Renal pelvis (tissue), 4 donors: ENCODE data around the gene TEKT2. TPM values are rescaled to one million over a fixed set of nuclear protein-coding genes. Genes with fewer than 3 reads are reported as not detected.

Source experiments
- DNase-seq: peaks from one replicate; pipeline ENCODE4 v3.0.0-alpha.2; 2013
- polyA plus RNA-seq, 3 donors: library from polyadenylated mRNA; unstranded; fragments of 120-200 nt; gene quantifications; one replicate each; pipeline ENCODE4 v1.2.1, GENCODE V29; 2013; ENCODE audit not compliant: insufficient read length in 3 of 3

TEKT2 gene
- polyA plus RNA-seq, 3 donors = 11.1 to 17.3 (median 14.6) TPM

GRCh38 chr1:36126005-36126716 is 42.3 kb downstream of the TEKT2 start:
- no peak for DNase-seq

- no peak for DNase-seq
Measured at GRCh38 chr1:36126797-36127500, 43.1 kb downstream of the TEKT2 start.

GRCh38 chr1:36128126-36128904 is 44.4 kb downstream of the TEKT2 start:
- DNase-seq = no peak

GRCh38 chr1:36128905-36129206 is 45.0 kb downstream of the TEKT2 start:
- no peak for DNase-seq

GRCh38 chr1:36132029-36132428 is 48.1 kb downstream of the TEKT2 start:
- DNase-seq = no peak

- DNase-seq = no peak
Measured at GRCh38 chr1:36133484-36133883, 49.6 kb downstream of the TEKT2 start.

GRCh38 chr1:36134031-36134430 is 50.1 kb downstream of the TEKT2 start:
- no peak for DNase-seq

- peak; percentile 63 for DNase-seq
Measured at GRCh38 chr1:36134505-36135329, 50.8 kb downstream of the TEKT2 start.

- no peak for DNase-seq
Measured at GRCh38 chr1:36135330-36135667, 51.4 kb downstream of the TEKT2 start.

GRCh38 chr1:36135796-36136195 is 51.9 kb downstream of the TEKT2 start:
- DNase-seq = no peak

GRCh38 chr1:36136535-36136934 is 52.6 kb downstream of the TEKT2 start:
- DNase-seq = no peak

- no peak for DNase-seq
Measured at GRCh38 chr1:36137226-36137625, 53.3 kb downstream of the TEKT2 start.

- no peak for DNase-seq
Measured at GRCh38 chr1:36137776-36138175, 53.9 kb downstream of the TEKT2 start.

Other genes starting within 250 kb of the TEKT2 start
- 10 to 100 TPM; 17.6 to 21.6 (median 21.1) TPM for gene AGO1, start 200.9 kb upstream of the TEKT2 start, polyA plus RNA-seq
- gene AGO3, start 153.0 kb upstream of the TEKT2 start, polyA plus RNA-seq = 10 to 100 TPM; 11.6 to 17.5 (median 14.1) TPM
- 10 to 100 TPM; 35.6 to 40.0 (median 36.8) TPM for gene ADPRS, start 4.8 kb downstream of the TEKT2 start, polyA plus RNA-seq
- gene COL8A2, start 41.1 kb downstream of the TEKT2 start, polyA plus RNA-seq = 1 to 10 TPM; 1.6 to 1.9 (median 1.8) TPM
- 10 to 100 TPM; 64.2 to 74.6 (median 66.3) TPM for gene TRAPPC3, start 65.4 kb downstream of the TEKT2 start, polyA plus RNA-seq
- gene MAP7D1, start 72.1 kb downstream of the TEKT2 start, polyA plus RNA-seq = 10 to 100 TPM; 55.1 to 72.4 (median 67.5) TPM
- 100 to 1,000 TPM; 140 to 158 (median 140) TPM for gene THRAP3, start 140.3 kb downstream of the TEKT2 start, polyA plus RNA-seq
- gene SH3D21, start 222.3 kb downstream of the TEKT2 start, polyA plus RNA-seq = 10 to 100 TPM; 25.8 to 36.4 (median 33.1) TPM
- 100 to 1,000 TPM in 2 of 3 donors, 10 to 100 TPM in 1; 70.4 to 128 (median 105) TPM for gene EVA1B, start 239.6 kb downstream of the TEKT2 start, polyA plus RNA-seq